D721Med (cell line): ENCODE results near the gene FAM107A.

ENCODE experiments used
- DNase-seq: peaks from one replicate; pipeline ENCODE4 v3.0.0; 2011; ENCODE audit warnings: low spot score; ENCODE audit not compliant: insufficient read length
- FAIRE-seq: peaks from 2 replicates; lab custom pipeline; 2011; peaks lifted over from hg19 to GRCh38; lab: Jason Lieb, UNC
- CTCF ChIP-seq: IDR thresholded peaks from 2 replicates; pipeline ENCODE4 v1.5.1; 2012; ENCODE audit warnings: mild to moderate bottlenecking, control low read depth; ENCODE audit not compliant: insufficient read depth; ENCODE audit errors: missing control alignments

Gene FAM107A

GRCh38 chr3:58584690-58585004 lies 7.5 kb upstream of the FAM107A start:
- DNase-seq (no peak), FAIRE-seq (no peak)
- no peak for TF ChIP-seq CTCF

- no peak for FAIRE-seq
- TF ChIP-seq CTCF = no peak
These were observed 4.3 kb upstream of the FAM107A start for GRCh38 chr3:58581328-58582091.

GRCh38 chr3:58580826-58581327 lies 3.7 kb upstream of the FAM107A start:
- DNase-seq (no peak), FAIRE-seq (no peak)
- no peak for TF ChIP-seq CTCF

More at GRCh38 chr3:58581328-58582091, 4.3 kb upstream of the FAM107A start:
- DNase-seq = no peak

- TF ChIP-seq CTCF = no peak
- DNase-seq = no peak
- no peak for FAIRE-seq
These were observed 1.7 kb upstream of the FAM107A start for GRCh38 chr3:58578873-58579272.

- no peak for TF ChIP-seq CTCF
- no peak for DNase-seq
- no peak for FAIRE-seq
These were observed 475 bp downstream of the FAM107A start for GRCh38 chr3:58576716-58577115.

GRCh38 chr3:58575971-58576652 lies 1.1 kb downstream of the FAM107A start:
- DNase-seq (no peak), FAIRE-seq (no peak)
- no peak for TF ChIP-seq CTCF

- FAIRE-seq (no peak), DNase-seq (no peak)
- no peak for TF ChIP-seq CTCF
These were observed 2.5 kb downstream of the FAM107A start for GRCh38 chr3:58574682-58575081.
